GM18868 (cell line): ENCODE results near the gene USP15.
A peak's percentile ranks its signal among the peaks of the same experiment; 100 is the strongest.
"Not testable (repeated sequence)": the region's sequence is repeated elsewhere in the genome, so short reads cannot be mapped to it uniquely, and the experiment has no call there.

Experiments
- ATAC-seq: cut with Tn5 transposase; IDR thresholded peaks from one replicate; pipeline ENCODE4 v1.9.1; 2021; ENCODE audit warnings: mild to moderate bottlenecking, moderate library complexity; ENCODE audit not compliant: unreplicated experiment

The USP15 gene

DNA sequence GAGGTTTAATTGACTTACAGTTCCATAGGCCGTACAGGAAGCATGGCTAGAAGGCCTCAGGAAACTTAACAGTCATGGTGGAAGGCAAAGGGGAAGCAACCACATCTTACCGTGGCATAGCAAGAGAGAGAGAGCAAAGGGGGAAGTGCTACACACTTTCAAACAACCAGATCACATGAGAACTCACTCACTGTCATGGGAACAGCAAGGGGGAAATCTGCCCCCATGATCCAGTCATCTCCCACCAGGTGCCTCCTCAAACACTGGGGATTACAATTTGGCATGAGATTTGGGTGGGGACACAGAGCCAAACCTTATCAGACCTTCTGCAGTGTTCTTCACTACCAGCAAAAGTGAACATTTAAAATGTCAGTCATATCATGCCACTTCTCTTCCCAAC is 58.9 kb downstream of the USP15 start:
- ATAC-seq: no peak

DNA sequence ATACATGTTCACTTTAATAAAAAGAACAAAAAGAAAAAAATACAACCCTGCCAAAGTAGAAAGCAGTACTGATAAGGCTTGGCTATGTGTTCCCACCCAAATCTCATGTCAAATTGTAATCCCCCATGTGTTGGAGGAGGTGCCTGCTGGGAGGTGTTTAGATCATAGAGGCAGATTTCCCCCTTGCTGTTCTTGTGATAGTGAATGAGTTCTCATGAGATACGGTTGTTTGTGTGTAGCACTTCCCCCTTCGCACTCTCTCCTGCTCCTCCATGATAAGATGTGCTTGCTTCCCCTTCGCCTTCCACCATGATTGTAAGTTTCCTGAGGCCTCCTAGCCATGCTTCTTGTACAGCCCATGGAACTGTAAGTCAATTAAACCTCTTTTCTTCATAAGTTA is 59.9 kb downstream of the USP15 start:
- no peak for ATAC-seq

DNA sequence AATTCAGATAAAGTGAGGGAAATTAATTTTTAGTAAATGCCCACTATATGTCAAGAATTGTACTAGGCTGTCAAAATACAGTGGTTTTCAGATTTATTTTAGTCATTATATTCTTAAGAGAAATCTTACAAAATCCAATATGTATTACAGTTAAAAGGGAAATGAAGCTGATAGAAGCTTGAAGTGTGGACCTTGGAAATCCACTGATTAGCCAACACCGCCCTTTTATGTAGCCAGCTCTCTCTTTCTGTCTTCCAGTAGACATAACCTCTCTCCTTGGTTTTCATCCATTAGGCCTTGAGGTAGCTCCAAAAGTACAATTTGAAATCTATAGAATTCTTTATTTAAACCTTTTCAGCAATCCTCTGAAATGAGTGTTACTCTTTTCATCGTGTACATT is 63.2 kb downstream of the USP15 start:
- no peak for ATAC-seq

DNA sequence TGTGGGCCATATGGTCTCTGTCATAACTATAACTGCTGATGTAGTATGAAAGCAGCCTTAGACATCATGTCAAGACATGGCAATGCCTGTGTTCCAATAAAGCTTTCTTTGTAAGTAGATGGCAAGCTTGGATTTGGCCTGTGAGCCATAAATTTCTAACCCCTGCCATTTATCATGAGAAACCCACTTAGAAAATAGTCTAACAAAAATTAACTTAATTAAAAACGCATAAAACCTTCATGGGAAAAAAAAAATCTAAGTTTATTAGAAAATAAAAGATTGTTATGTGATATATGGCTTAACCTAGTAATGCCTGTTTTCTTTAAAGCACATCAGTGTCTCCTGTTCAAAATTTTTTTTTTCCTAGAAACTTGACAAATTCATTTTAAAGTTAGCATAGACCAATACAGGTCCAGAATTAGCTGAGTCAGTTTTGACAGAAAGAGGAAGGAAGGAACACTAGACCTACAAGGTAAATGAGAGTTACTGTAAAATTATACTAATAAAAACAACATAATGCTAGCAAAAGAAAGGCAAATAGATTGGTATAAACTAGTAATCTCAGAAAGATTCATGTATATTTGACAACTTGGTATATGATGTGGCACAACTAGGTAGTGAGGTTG is 68.2 kb downstream of the USP15 start:
- no peak for ATAC-seq

DNA sequence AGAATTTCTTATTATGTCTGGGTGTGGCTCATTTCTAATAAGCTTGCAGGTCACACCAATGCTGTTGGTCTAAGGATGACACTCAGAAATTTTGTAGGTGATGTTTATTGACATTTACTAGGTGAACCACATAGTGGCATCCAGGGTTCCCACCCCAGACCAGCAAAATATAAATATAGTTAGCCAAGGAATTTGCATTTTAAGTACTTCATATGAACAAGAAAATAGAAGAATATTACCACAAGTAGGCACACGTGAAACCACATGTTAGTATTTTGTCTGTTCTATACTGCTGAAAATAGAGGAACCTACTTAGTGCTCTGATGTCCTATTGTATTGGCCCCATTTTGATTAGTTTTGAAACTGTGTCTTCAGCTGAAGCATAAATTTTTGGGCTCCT is 71.1 kb downstream of the USP15 start:
- peak; percentile 70 for ATAC-seq

DNA sequence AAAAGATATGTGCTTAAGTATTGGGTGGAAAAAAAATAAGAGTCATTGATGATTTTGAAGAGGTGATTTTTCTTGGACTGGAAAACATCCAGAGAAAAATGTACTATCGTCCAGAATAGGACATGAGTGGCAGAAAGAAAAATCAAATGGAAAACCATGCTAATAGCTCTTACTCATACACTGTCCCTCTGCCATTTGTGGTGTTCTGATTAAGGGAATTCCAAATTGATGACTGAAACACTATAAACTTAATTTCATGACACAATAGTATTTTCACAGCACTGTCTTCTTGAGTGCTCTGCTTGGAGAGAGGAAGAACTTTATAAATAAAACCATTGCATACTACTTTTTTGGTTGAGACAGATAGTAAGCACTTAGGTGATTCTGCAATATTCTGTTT is 72.4 kb downstream of the USP15 start:
- ATAC-seq: no peak

DNA sequence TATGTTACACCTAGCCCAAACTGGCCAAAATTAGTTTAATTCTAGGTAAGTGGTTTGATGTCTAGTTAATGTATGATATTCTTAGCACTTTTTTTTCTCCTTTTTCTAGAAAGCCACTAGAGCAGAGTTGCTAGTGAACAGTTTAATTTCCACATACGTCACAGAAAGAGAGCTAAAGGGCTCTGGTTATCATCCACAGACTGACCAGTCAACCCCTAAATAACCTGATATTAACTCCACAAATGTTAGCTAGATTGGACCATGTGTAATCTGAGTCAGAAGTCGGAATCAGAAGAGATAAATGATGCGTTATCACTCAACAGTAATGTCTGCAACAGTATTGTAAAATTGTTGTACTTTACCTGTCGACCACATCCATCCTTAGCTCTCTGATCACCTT is 74.9 kb downstream of the USP15 start:
- ATAC-seq: no peak

DNA sequence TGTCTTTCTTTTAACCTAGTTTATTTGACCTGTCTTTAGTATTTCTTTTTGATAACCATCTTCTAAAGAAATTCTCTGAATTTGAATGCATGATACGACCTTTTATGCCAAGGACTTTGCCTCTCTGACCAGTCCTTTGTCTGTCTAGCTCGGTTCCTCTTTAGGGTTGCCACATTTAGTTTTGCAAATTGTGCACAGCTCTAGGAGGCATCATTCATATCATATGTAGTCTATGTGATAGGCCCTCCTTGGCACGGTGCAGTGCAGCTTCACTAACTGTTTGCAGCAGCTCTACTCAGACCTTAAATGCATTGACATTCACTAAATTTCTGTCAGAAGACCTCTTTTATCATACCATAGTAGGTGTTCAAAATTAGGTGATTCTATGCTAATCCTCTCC is 75.6 kb downstream of the USP15 start:
- no peak for ATAC-seq

DNA sequence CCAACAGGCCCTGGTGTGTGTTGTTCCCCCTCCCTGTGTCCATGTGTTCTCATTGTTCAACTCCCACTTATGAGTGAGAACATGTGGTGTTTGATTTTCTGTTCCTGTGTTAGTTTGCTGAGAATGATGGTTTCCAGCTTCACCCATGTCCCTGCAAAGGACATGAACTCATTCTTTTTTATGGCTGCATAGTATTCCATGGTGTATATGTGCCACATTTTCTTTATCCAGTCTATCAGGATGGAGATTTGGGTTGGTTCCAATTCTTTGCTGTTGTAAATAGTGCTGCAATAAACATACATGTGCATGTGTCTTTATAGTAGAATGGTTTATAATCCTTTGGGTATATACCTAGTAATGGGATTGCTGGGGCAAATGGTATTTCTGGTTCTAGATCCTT is 77.4 kb downstream of the USP15 start:
- not testable (repeated sequence) for ATAC-seq

DNA sequence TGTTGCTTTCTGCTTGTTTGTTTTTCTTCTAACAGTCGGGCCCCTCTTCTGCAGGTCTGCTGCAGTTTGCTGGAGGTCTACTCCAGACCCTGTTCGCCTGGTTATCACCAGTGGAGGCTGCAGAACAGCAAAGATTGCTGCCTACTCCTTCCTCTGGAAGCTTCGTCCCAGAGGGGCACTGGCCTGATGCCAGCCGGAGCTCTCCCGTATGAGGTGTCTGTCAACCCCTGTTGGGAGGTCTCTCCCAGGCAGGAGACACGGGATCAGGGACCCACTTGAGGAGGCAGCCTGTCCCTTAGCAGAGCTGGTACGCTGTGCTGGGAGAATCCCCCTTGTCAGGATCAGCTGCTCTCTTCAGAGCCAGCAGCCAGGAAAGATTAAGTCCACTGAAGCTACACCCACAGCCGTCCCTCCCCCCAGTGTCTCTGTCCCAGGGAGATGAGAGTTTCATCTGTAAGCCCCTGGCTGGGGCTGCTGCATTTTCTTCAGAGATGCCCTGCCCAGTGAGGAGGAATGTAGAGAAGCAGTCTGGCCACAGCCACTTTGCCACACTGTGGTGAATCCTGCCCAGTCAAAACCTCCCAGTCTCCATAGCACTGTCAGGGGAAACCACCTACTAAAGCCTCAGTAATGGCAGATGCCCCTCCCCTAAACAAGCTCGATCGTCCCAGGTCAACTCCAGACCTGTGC is 82.6 kb downstream of the USP15 start:
- ATAC-seq: not testable (repeated sequence)

DNA sequence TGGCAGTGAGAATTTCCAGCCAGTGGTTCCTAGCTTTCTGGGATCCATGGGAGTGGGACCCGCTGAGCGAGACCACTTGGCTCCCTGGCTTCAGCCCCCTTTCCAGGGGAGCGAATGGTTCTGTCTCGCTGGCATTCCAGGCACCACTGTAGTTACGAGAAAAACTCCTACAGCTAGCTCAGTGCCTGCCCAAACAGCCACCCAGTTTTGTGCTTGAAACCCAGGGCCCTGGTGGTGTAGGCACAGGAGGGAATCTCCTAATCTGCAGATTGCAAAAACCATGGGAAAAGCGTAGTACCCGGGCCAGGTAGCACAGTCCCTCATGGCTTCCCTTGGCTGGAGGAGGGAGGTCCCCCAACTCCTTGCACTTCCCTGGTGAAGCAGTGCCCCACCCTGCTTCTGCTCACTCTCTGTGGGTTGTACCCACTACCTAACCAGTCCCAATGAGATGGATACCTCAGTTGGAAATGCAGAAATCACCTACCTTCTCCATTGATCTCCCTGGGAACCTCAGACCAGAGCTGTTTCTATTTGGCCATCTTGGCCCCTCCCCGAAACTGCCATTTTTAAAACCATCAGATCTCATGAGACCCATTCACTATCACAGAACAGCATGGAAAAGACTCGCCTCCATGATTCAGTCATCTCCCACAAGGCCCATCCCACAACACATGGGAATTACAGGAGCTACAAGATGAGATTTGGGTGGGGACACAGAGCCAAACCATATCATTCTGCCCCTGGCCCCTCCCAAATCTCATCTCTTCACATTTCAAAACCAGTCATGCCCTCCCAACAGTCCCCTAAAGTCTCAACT is 83.3 kb downstream of the USP15 start:
- not testable (repeated sequence) for ATAC-seq

DNA sequence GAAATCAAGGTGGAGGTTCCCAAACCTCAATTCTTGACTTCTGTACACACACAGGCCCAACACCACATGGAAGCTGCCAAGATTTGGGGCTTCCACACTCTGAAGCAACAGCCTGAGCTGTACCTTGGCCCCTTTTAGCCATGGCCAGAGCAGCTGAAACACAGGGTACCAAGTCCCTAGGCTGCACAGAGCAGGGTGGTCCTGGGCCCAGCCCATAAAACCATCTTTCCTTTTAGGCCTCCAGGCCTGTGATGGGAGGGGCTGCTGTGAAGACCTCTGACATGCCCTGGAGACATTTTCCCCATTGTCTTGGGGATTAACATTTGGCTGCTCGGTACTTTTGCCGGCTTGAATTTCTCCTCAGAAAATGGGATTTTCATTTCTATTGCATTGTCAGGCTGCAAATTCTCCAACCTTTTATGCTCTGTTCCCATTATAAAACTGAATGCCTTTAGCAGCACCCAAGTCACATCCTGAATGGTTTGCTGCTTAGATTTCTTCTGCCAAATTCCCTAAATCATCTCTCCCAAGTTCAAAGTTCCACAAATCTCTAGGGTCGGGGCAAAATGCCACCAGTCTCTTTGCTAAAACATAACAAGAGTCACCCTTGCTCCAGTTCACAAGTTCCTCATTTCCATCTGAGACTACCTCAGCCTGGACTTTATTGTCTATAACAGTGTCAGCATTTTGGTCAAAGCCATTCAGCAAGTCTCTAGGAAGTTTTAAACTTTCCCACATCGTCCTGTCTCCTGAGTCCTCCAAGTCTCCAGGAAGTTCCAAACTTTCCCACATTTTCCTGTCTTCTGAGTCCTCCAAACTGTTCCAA is 84.7 kb downstream of the USP15 start:
- not testable (repeated sequence) for ATAC-seq

DNA sequence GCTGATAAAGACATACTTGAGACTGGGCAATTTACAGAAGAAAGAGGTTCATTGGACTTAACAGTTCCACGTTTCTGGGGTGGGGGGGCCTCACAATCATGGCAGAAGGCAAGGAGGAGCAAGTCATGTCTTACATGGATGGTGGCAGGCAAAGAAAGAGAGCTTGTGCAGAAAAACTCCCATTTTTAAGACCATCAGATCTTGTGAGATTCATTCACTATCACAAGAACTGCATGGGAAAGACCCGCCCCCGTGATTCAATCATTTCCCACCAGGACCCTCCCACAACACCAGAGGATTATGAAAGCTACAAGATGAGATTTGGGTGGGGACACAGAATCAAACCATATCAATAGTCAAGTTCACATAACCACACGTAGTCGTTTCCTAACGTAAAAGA is 85.5 kb downstream of the USP15 start:
- no peak for ATAC-seq

DNA sequence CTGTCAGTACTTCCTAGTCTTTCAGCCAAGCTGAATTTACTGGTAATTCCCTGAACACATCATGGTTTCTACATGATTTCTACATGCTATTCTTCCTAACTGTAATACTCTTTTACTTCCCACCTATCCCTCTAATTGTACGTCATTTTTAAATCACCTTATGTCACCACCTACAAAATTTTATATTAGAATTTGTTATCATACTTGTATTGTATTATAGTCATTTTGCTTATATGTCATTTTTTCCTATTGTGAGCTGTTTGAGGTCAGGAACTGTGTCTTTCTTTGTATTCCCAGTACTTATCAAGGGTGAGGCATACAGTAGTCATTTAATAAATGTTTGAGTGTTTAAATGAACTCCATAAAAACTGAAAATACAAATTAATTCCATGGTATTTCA is 86.6 kb downstream of the USP15 start:
- no peak for ATAC-seq

DNA sequence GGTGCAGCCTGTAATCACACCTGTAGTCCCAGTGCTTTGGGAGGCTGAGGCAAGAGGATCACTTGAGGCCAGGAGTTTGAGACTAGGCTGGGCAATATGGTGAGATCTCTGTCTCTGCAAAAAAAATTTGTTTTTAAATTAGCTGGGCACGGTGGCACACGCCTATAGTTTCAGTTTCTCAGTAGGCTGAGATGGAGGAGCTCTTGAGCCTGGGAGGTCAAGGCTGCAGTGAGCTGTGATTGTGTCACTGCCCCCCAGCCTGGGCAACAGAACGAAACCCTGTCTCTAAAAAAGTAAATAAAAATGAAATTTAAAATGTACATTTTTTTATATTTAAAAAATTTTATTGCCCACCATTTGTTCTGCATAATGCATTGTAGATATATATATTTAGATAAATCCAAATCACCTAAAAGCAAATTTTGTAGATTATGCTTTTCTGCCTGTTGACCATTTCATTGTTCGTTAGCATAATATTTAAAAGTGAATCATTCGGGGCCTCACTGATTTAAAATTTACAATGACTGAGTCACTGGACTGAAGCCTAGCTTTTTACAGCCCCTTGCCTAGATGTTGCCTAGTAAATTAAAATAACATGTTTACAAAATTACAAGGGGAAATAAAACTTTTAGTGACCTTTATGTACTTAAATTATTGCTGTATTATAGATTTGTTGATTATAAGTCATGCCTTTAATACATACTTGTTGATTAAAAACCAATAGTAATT is 87.9 kb downstream of the USP15 start:
- no peak for ATAC-seq

DNA sequence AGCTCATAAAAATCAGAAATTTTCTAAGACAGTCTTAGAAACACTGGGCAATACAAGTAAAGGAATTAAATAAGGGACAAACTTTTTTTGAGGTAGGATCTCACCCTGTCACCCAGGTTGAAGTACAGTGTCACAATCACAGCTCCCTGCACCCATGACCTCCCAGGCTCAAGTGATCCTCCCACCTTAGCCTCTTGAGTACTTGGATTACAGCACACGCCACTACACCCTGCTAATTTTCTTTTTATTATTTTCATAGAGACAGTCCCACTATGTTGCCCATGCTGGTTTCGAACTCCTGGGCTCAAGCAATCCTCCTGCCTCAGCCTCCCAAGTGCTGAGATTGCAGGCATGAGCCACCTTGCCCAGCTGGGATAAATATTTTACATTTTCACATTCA is 90.3 kb downstream of the USP15 start:
- no peak for ATAC-seq

DNA sequence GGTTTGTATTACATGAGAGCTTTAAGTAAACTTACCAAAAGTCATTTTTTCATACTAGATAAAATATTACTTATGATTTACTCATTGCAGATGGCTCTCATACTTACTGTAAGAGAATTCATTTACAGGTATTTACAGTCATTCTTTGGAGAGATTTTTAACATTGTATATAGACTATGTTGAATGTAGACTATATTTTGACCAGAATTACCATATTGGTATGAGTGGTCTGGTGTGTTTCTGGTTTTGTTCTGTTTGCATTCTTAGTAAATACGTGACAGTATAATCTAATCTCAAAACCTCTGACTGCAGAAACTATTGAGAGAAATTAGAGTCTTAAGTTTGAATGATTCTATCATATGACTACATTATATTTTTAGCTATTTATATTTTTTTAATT is 91.1 kb downstream of the USP15 start:
- ATAC-seq: peak; percentile 70

DNA sequence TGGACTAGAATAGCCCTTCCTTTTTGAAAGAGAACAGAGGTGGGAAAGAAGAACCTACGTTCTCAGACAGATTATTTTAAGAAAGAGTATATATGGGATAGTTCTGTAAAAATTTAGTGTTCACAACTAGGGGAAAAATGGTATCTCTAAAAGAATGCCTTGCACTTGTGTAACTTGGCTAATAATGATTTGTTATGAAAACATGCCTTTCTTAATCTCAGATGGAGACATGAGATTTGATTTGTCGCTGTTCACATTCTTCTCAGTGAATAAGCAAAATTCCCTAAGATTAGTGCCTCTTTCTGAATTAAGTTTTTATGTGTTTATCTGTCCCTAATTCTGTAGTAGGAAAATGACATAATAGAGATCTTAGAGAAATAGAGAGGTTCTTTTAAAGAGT is 100.8 kb downstream of the USP15 start:
- no peak for ATAC-seq

DNA sequence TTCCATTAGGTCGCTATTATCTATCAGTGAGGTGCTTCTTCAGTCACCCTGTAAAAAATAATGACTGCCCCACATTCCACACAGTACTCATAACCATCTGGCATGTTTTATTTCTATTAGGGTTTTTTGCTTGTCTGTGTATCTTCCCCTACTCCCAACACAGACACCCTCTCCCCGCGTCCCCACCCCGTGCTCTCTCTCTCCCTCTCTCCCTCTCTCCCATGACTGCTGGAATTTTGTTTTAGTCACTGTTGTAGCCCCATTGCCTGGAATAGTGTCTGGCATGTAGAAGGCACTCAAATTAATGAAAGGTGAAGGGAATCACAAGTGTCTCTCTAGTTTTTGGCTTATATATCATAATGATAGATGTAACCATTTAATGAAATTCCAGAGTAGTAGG is 103.3 kb downstream of the USP15 start:
- no peak for ATAC-seq

DNA sequence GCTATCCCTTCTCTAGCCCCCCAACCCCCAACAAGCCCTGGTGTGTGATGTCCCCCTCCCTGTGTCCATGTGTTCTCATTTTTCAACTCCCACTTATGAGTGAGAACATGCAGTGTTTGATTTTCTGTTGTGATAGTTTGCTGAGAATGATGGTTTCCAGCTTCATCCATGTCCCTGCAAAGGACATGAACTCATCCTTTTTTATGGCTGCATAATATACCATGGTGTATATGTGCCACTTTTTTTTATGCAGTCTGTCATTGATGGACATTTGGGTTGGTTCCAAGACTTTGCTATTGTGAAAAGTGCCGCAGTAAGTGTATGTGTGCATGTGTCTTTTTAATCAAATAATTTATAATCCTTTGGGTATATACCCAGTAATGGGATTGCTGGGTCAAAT is 104.5 kb downstream of the USP15 start:
- ATAC-seq: not testable (repeated sequence)

DNA sequence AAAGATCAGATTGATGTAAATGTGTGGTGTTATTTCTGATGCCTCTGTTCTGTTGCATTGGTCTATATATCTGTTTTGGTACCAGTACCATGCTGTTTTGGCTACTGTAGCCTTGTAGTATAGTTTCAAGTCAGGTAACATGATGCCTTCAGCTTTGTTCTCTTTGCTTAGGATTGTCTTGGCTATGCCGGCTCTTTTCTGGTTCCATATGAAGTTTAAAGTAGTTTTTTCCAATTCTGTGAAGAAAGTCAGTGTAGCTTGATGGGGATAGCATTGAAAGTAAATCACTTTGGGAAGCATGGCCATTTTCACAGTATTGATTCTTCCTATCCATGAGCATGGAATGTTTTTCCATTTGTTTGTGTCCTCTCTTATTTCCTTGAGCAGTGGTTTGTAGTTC is 105.6 kb downstream of the USP15 start:
- not testable (repeated sequence) for ATAC-seq
